SK-N-SH (cell line): ENCODE measurements around the gene PLB1. TPM values are rescaled to one million over a fixed set of nuclear protein-coding genes. Genes with fewer than 3 reads are reported as not detected.

Experiments
- CTCF ChIA-PET: fragments of 300-600, 350-600 bp; formaldehyde crosslinking; extraction: SDS; loops from one replicate; lab custom pipeline; 2021; lab: Yijun Ruan, JAX
- POLR2A ChIA-PET: fragments of 350-600 bp; sonication (Branson Sonifier 250); formaldehyde crosslinking; extraction: SDS; loops from one replicate; lab custom pipeline; 2020; ENCODE audit warnings: antibody characterized with exemption, inconsistent platforms; lab: Yijun Ruan, JAX
- DNase-seq: peaks from one replicate; pipeline ENCODE4 v3.0.0; 2012
- H2AFZ ChIP-seq: fragments of 200-600 bp; sonication (generic); 2 replicates; pipeline ENCODE4 v1.8.1; 2016; ENCODE audit warnings: antibody characterized with exemption, mild to moderate bottlenecking, low read depth
- H3F3A ChIP-seq: fragments of 200-600 bp; sonication (generic); replicated peaks from 2 replicates; pipeline ENCODE3; 2016; ENCODE audit warnings: antibody characterized with exemption, mild to moderate bottlenecking; ENCODE audit not compliant: insufficient read depth
- H3K27ac ChIP-seq, 2 experiments: fragments of 200-500 bp in 1 of 2; fragments of 200-600 bp in 1 of 2; sonication (Bioruptor generic) in 1 of 2; sonication (generic), shearing (Covaris generic) in 1 of 2; 2 replicates each; pipeline versions ENCODE4 v1.5.1 to v1.6.1; 2014 to 2016; ENCODE audit warnings: low read depth in 2 of 2, inconsistent platforms in 1 of 2, low read length in 1 of 2, mild to moderate bottlenecking in 1 of 2, mixed read lengths in 1 of 2
- H3K27me3 ChIP-seq: fragments of 200-600 bp; sonication (generic), shearing (Covaris generic); 2 replicates; pipeline ENCODE4 v1.6.1; 2016; ENCODE audit warnings: mixed run types; ENCODE audit not compliant: insufficient read depth
- H3K36me3 ChIP-seq, 2 experiments: fragments of 200-500 bp in 1 of 2; fragments of 200-600 bp in 1 of 2; sonication (Bioruptor generic) in 1 of 2; sonication (generic) in 1 of 2; replicated peaks in 1 of 2; 2 replicates each; pipeline versions ENCODE3 to v1.5.1; 2014 to 2016; ENCODE audit warnings: low read length in 1 of 2, mild to moderate bottlenecking in 1 of 2; ENCODE audit not compliant: insufficient read depth in 2 of 2, control insufficient read depth in 1 of 2
- H3K4me1 ChIP-seq, 2 experiments: fragments of 200-500 bp in 1 of 2; fragments of 200-600 bp in 1 of 2; sonication (Bioruptor generic) in 1 of 2; sonication (generic), shearing (Covaris generic) in 1 of 2; 2 replicates each; pipeline versions ENCODE4 v1.5.1 to v1.6.1; 2014 to 2016; ENCODE audit warnings: low read depth in 1 of 2, low read length in 1 of 2, mixed run types in 1 of 2; ENCODE audit not compliant: insufficient read depth in 2 of 2, control insufficient read depth in 1 of 2
- H3K4me2 ChIP-seq: fragments of 200-600 bp; sonication (generic), shearing (Covaris generic); 2 replicates; pipeline ENCODE4 v1.6.1; 2017; ENCODE audit warnings: mixed run types
- H3K4me3 ChIP-seq, 2 experiments: fragments of 200-500 bp in 1 of 2; fragments of 200-600 bp in 1 of 2; sonication (Bioruptor generic) in 1 of 2; sonication (generic), shearing (Covaris generic) in 1 of 2; 2 replicates each; pipeline versions ENCODE4 v1.5.1 to v1.8.1; 2014 to 2016; ENCODE audit warnings: low read depth in 2 of 2, inconsistent platforms in 1 of 2, low read length in 1 of 2, mild to moderate bottlenecking in 1 of 2, mixed read lengths in 1 of 2, moderate library complexity in 1 of 2
- H3K79me2 ChIP-seq: fragments of 200-600 bp; sonication (generic); 2 replicates; pipeline ENCODE4 v1.8.1; 2017; ENCODE audit warnings: mild to moderate bottlenecking; ENCODE audit not compliant: insufficient read depth
- H3K9ac ChIP-seq: fragments of 200-600 bp; sonication (generic); 2 replicates; pipeline ENCODE4 v1.6.1; 2017; ENCODE audit warnings: mixed run types
- H3K9me2 ChIP-seq: fragments of 200-600 bp; sonication (generic); 2 replicates; pipeline ENCODE4 v1.6.1; 2017; ENCODE audit warnings: mixed run types
- H3K9me3 ChIP-seq: fragments of 200-600 bp; sonication (generic); 2 replicates; pipeline ENCODE4 v1.6.1; 2017; ENCODE audit warnings: mixed run types, mild to moderate bottlenecking, moderate library complexity
- H4K20me1 ChIP-seq: fragments of 200-600 bp; sonication (generic); 2 replicates; pipeline ENCODE4 v1.6.1; 2017; ENCODE audit warnings: mild to moderate bottlenecking, mixed run types; ENCODE audit not compliant: insufficient read depth
- CTCF ChIP-seq: fragments of 200-600 bp; sonication (generic); IDR thresholded peaks from 2 replicates; pipeline ENCODE4 v1.6.1; 2017; ENCODE audit warnings: antibody characterized with exemption, mild to moderate bottlenecking, moderate library complexity
- EZH2phosphoT487 ChIP-seq: fragments of 200-600 bp; sonication (generic); IDR thresholded peaks from 2 replicates; pipeline ENCODE4 v1.6.1; 2017; ENCODE audit warnings: low read depth, mixed run types, mild to moderate bottlenecking, antibody characterized with exemption, moderate library complexity, borderline replicate concordance
- FOSL2 ChIP-seq: IDR thresholded peaks from 2 replicates; pipeline ENCODE4 v1.4.0; 2012; ENCODE audit warnings: low read depth, mild to moderate bottlenecking, moderate library complexity, borderline replicate concordance
- FOXM1 ChIP-seq: IDR thresholded peaks from 2 replicates; pipeline ENCODE4 v1.4.0; 2012; ENCODE audit warnings: low read depth, mild to moderate bottlenecking
- GABPA ChIP-seq: IDR thresholded peaks from 2 replicates; pipeline ENCODE4 v1.4.0; 2012; ENCODE audit warnings: low read depth, mild to moderate bottlenecking
- GATA2 ChIP-seq: sonication (generic); formaldehyde crosslinking; IDR thresholded peaks from 2 replicates; pipeline ENCODE4 v1.5.0; 2020; ENCODE audit warnings: mild to moderate bottlenecking, missing genetic modification reagents
- JUND ChIP-seq: IDR thresholded peaks from 2 replicates; pipeline ENCODE4 v1.4.0; 2012
- MAX ChIP-seq: IDR thresholded peaks from 2 replicates; pipeline ENCODE4 v1.4.0; 2012; ENCODE audit warnings: low read depth
- MEF2A ChIP-seq: IDR thresholded peaks from 2 replicates; pipeline ENCODE4 v1.4.0; 2012; ENCODE audit warnings: low read depth, borderline replicate concordance
- MXI1 ChIP-seq: IDR thresholded peaks from 2 replicates; pipeline ENCODE4 v1.6.1; 2012; ENCODE audit warnings: mild to moderate bottlenecking, low read depth, low read length, improper control_type of control experiment
- NFIC ChIP-seq: IDR thresholded peaks from 2 replicates; pipeline ENCODE4 v1.4.0; 2012; ENCODE audit warnings: borderline replicate concordance
- NRF1 ChIP-seq: IDR thresholded peaks from 2 replicates; pipeline ENCODE4 v1.6.1; 2012; ENCODE audit warnings: low read depth, mild to moderate bottlenecking, low read length
- POLR2AphosphoS5 ChIP-seq: IDR thresholded peaks from 2 replicates; pipeline ENCODE4 v1.6.1; 2012; ENCODE audit warnings: low read depth, low read length
- RAD21 ChIP-seq: IDR thresholded peaks from 2 replicates; pipeline ENCODE4 v1.6.1; 2012; ENCODE audit warnings: mild to moderate bottlenecking, low read length
- RCOR1 ChIP-seq: fragments of 150-350 bp; IDR thresholded peaks from 2 replicates; pipeline ENCODE4 v1.6.1; 2017; ENCODE audit warnings: antibody characterized with exemption, low read length
- REST ChIP-seq: IDR thresholded peaks from 2 replicates; pipeline ENCODE4 v1.6.1; 2012; ENCODE audit warnings: mild to moderate bottlenecking, low read depth, low read length, moderate library complexity
- RXRA ChIP-seq: IDR thresholded peaks from 2 replicates; pipeline ENCODE4 v1.4.0; 2012; ENCODE audit warnings: low read depth, mild to moderate bottlenecking, borderline replicate concordance
- TAF1 ChIP-seq: IDR thresholded peaks from 2 replicates; pipeline ENCODE4 v1.6.1; 2012; ENCODE audit warnings: low read depth, mild to moderate bottlenecking, low read length, moderate library complexity, borderline replicate concordance
- TCF12 ChIP-seq: IDR thresholded peaks from 2 replicates; pipeline ENCODE4 v1.4.0; 2012
- USF1 ChIP-seq: IDR thresholded peaks from 2 replicates; pipeline ENCODE4 v1.4.0; 2012; ENCODE audit warnings: low read depth, borderline replicate concordance
- YY1 ChIP-seq: IDR thresholded peaks from 2 replicates; pipeline ENCODE4 v1.4.0; 2012; ENCODE audit warnings: low read depth, mild to moderate bottlenecking
- ZBTB33 ChIP-seq: IDR thresholded peaks from 2 replicates; pipeline ENCODE4 v1.4.0; 2012; ENCODE audit warnings: low read depth, borderline replicate concordance
- WGBS: methylation state at CpG from one replicate; pipeline ENCODE4 v1.1.6; 2017; ENCODE audit warnings: low lambda C conversion rate; 5-methylcytosine and 5-hydroxymethylcytosine counted together
- polyA plus RNA-seq, 3 experiments: library from polyadenylated mRNA; depleted of rRNA; stranded (reverse); fragments of >200 nt; gene quantifications; 2 replicates each; pipeline ENCODE4 v1.2.3, GENCODE V29; 2012

The PLB1 gene
- polyA plus RNA-seq, 1 of the 3 experiments (the other 2 are of a cell fraction), result 0.10 TPM

- CTCF ChIA-PET, result no interaction called here
- Histone ChIP-seq H4K20me1 (no peaks in the 10 kb centered on the region), H3K27ac (no peak overlapping the region), H3K4me1 (no peaks in the 10 kb centered on the region; a peak in 2 of 4 replicates)
- TF ChIP-seq MXI1, result no peak
- no peak for TF ChIP-seq YY1
- no peak for TF ChIP-seq NRF1
- TF ChIP-seq CTCF, result no peak
- TF ChIP-seq REST, result no peak
- no peak for TF ChIP-seq RCOR1
- TF ChIP-seq, all 33 proteins: peak for 0
- POLR2A ChIA-PET, result no interaction called here
- H3F3A ChIP-seq, result no peaks in the 10 kb centered on the region
- H3K27me3 ChIP-seq, result no peaks in the 10 kb centered on the region
- no peaks in the 10 kb centered on the region for H3K36me3 ChIP-seq
- WGBS, result 94% methylated on average over 7 of the region's 8 CpGs
- no peak overlapping the region for H3K4me3 ChIP-seq
- no peaks in the 10 kb centered on the region for H3K9me2 ChIP-seq
- no peak overlapping the region for H3K4me2 ChIP-seq
- DNase-seq, result no peak
- H3K9ac ChIP-seq, result no peak overlapping the region
- no peaks in the 10 kb centered on the region for H3K79me2 ChIP-seq
- H2AFZ ChIP-seq, result no peak overlapping the region
- no peaks in the 10 kb centered on the region for H3K9me3 ChIP-seq
Measured at GRCh38 chr2:28628506-28628905, 132.6 kb downstream of the PLB1 start.

GRCh38 chr2:28628987-28629386, 133.1 kb downstream of the PLB1 start:
- no peak overlapping the region for H3K27ac ChIP-seq
- ChIA-PET CTCF (interaction anchor here (1.1 to 3.2 kb wide), 3 partner anchors 8 to 19 kb away, joined by 3 to 12 read pairs (median 5); no protein-coding TSS in a partner anchor), POLR2A (interaction anchor here (0.8 kb wide), 1 partner anchor 35 kb away, joined by 3 read pairs; no protein-coding TSS in a partner anchor)
- no peaks in the 10 kb centered on the region for H3K79me2 ChIP-seq
- H4K20me1 ChIP-seq, result no peaks in the 10 kb centered on the region
- H3K9me2 ChIP-seq, result no peaks in the 10 kb centered on the region
- H3K4me1 ChIP-seq, result peaks cover 0 to 1% of the 10 kb centered on the region in 2 experiments; a peak in 3 of 4 replicates
- no peak overlapping the region for H3K9ac ChIP-seq
- no peaks in the 10 kb centered on the region for H3K9me3 ChIP-seq
- no peak overlapping the region for H3K4me2 ChIP-seq
- H3K27me3 ChIP-seq, result no peaks in the 10 kb centered on the region
- DNase-seq, result no peak
- no peaks in the 10 kb centered on the region for H3K36me3 ChIP-seq
- no peak overlapping the region for H3K4me3 ChIP-seq
- no peak overlapping the region for H2AFZ ChIP-seq
- 88% methylated on average over 5 of the region's 5 CpGs for WGBS
- H3F3A ChIP-seq, result no peaks in the 10 kb centered on the region
- TF ChIP-seq RAD21 (no peak), GABPA (no peak), NRF1 (no peak), EZH2phosphoT487 (no peak), MAX (no peak), MEF2A (no peak), YY1 (no peak), GATA2 (CRISPR knock-in tag) (no peak), RXRA (no peak), ZBTB33 (no peak), JUND (no peak), POLR2AphosphoS5 (no peak), FOSL2 (no peak), USF1 (no peak), FOXM1 (no peak), TAF1 (no peak), TCF12 (no peak), NFIC (no peak)
